HCT116 (cell line): ENCODE measurements around the gene MRM3.

Source experiments
- CTCF ChIP-seq, 3 experiments: fragments of 200-600 bp in 1 of 3; sonication (generic) in 1 of 3; IDR thresholded peaks in 2 of 3; conservative IDR thresholded peaks in 1 of 3; 2 replicates each; pipeline ENCODE4 v1.5.1; 2012 to 2017; ENCODE audit warnings: low read depth in 2 of 3, low read length in 2 of 3, antibody characterized with exemption in 1 of 3, borderline replicate concordance in 1 of 3, control low read depth in 1 of 3, mild to moderate bottlenecking in 1 of 3, mixed read lengths in 1 of 3, mixed run types in 1 of 3, moderate library complexity in 1 of 3; ENCODE audit not compliant: insufficient read depth in 1 of 3
- EZH2 ChIP-seq: fragments of 200-600 bp; sonication (generic); IDR thresholded peaks from 2 replicates; pipeline ENCODE4 v1.6.1; 2017; ENCODE audit warnings: antibody characterized with exemption, mixed run types
- EZH2phosphoT487 ChIP-seq: fragments of 200-600 bp; IDR thresholded peaks from 2 replicates; pipeline ENCODE4 v1.6.1; 2018; ENCODE audit warnings: antibody characterized with exemption, borderline replicate concordance
- POLR2A ChIP-seq: IDR thresholded peaks from 2 replicates; pipeline ENCODE4 v1.7.0; 2011; ENCODE audit warnings: borderline replicate concordance; ENCODE audit not compliant: insufficient read depth, insufficient read length; ENCODE audit errors: extremely low read depth
- POLR2AphosphoS5 ChIP-seq: IDR thresholded peaks from 2 replicates; pipeline ENCODE4 v1.6.1; 2011; ENCODE audit warnings: mild to moderate bottlenecking, low read depth, low read length, moderate library complexity
- REST ChIP-seq: IDR thresholded peaks from 2 replicates; pipeline ENCODE4 v1.6.1; 2012; ENCODE audit warnings: low read depth
- SIN3A ChIP-seq: IDR thresholded peaks from 2 replicates; pipeline ENCODE4 v1.6.1; 2012; ENCODE audit warnings: low read depth
- SP1 ChIP-seq: IDR thresholded peaks from 2 replicates; pipeline ENCODE4 v1.6.1; 2012; ENCODE audit warnings: low read depth

- TF ChIP-seq CTCF (IDR thresholded peaks at IDR 0.05 in 2 of 3, conservative IDR thresholded peaks at IDR 0.05 in 1 of 3; ENCODE audit: borderline replicate concordance in 1 of 3, insufficient read depth in 1 of 3, low read depth in 2 of 3, low read length in 2 of 3): no peak
- TF ChIP-seq EZH2: no peak
- no peak for TF ChIP-seq POLR2AphosphoS5
- TF ChIP-seq SP1: no peak
- no peak for TF ChIP-seq REST
- TF ChIP-seq EZH2phosphoT487: no peak
- TF ChIP-seq POLR2A: no peak
- TF ChIP-seq SIN3A: no peak
Observed at GRCh38 chr17:830950-831349, 48.8 kb downstream of the MRM3 start.
